A549 (cell line): Measurements from ENCODE around the gene DIAPH2.

Experiments
- CHD4 ChIP-seq: fragments of 200-600 bp; sonication (generic); IDR thresholded peaks from 2 replicates; pipeline ENCODE4 v1.6.1; 2016; ENCODE audit warnings: antibody characterized with exemption, mild to moderate bottlenecking, borderline replicate concordance
- CTCF ChIP-seq: fragments of >200 bp; sonication (Bioruptor Twin); formaldehyde crosslinking; IDR thresholded peaks from 3 replicates; pipeline ENCODE4 v1.5.1; 2016
- GATA3 ChIP-seq: IDR thresholded peaks from 2 replicates; pipeline ENCODE4 v1.6.1; 2012; ENCODE audit warnings: borderline replicate concordance
- MAFK ChIP-seq: fragments of 450-650 bp; IDR thresholded peaks from 2 replicates; pipeline ENCODE4 v1.6.1; 2014; ENCODE audit not compliant: partially characterized antibody
- MAX ChIP-seq: IDR thresholded peaks from 2 replicates; pipeline ENCODE4 v1.6.1; 2012
- MYC ChIP-seq: IDR thresholded peaks from 2 replicates; pipeline ENCODE4 v1.6.1; 2012; ENCODE audit warnings: mild to moderate bottlenecking, inconsistent platforms, low read length, improper control_type of control experiment, borderline replicate concordance
- PBX3 ChIP-seq: IDR thresholded peaks from 2 replicates; pipeline ENCODE4 v1.6.1; 2012
- POLR2A ChIP-seq: IDR thresholded peaks from 2 replicates; pipeline ENCODE4 v1.6.1; 2012; ENCODE audit warnings: mild to moderate bottlenecking, low read length
- POLR2AphosphoS2 ChIP-seq: conservative IDR thresholded peaks from 2 replicates; pipeline ENCODE4 v1.6.1; 2012; ENCODE audit warnings: low read length, improper control_type of control experiment, inconsistent platforms
- RAD21 ChIP-seq, 2 experiments: fragments of >200 bp in 1 of 2; sonication (Bioruptor Twin) in 1 of 2; formaldehyde crosslinking in 1 of 2; IDR thresholded peaks in 1 of 2; conservative IDR thresholded peaks in 1 of 2; 2 replicates in 1 of 2; 3 replicates in 1 of 2; pipeline ENCODE4 v1.6.1; 2012 to 2018; ENCODE audit warnings: inconsistent platforms in 1 of 2
- SMC3 ChIP-seq: fragments of >200 bp; sonication (Bioruptor Twin); formaldehyde crosslinking; IDR thresholded peaks from 3 replicates; pipeline ENCODE4 v1.6.1; 2018; ENCODE audit warnings: inconsistent platforms

- TF ChIP-seq CTCF (no peak), PBX3 (no peak), RAD21 (conservative IDR thresholded peaks at IDR 0.05 in 1 of 2, IDR thresholded peaks at IDR 0.05 in 1 of 2) (no peak), CHD4 (no peak), MAX (no peak), GATA3 (no peak), MAFK (no peak), POLR2A (no peak), SMC3 (no peak), POLR2AphosphoS2 (no peak), MYC (no peak)
Measured at GRCh38 chrX:97563531-97564133, 879.0 kb downstream of the DIAPH2 start.
